T-helper 17 cell (primary cell): ENCODE data around the gene KIAA1217. TPM values are rescaled to one million over a fixed set of nuclear protein-coding genes. Genes with fewer than 3 reads are reported as not detected.
A peak's percentile ranks its signal among the peaks of the same experiment; 100 is the strongest.

Source experiments
- ATAC-seq: fragments of 150-1000 bp; cut with Tn5 transposase; 2 replicates; pipeline ENCODE4 v1.10.0; 2021; ENCODE audit warnings: mild to moderate bottlenecking, moderate library complexity
- DNase-seq, 3 donors: peaks; one replicate each; pipeline versions ENCODE4 v3.0.0 to v3.0.0-alpha.2; 2020 to 2021
- H3K9me3 ChIP-seq: one replicate; pipeline ENCODE4 v1.7.0; 2013; ENCODE audit warnings: low read length, mild to moderate bottlenecking; ENCODE audit not compliant: control insufficient read depth, poor library complexity, severe bottlenecking
- H3K27ac Mint-ChIP-seq: one replicate; pipeline ENCODE4 v1.8.0; 2022; ENCODE audit warnings: mild to moderate bottlenecking, moderate library complexity, mixed read lengths
- H3K27me3 Mint-ChIP-seq: one replicate; pipeline ENCODE4 v1.8.0; 2022; ENCODE audit warnings: mixed read lengths
- H3K36me3 Mint-ChIP-seq: one replicate; pipeline ENCODE4 v1.8.0; 2022; ENCODE audit warnings: low read depth, mixed read lengths
- H3K4me1 Mint-ChIP-seq: one replicate; pipeline ENCODE4 v1.8.0; 2022; ENCODE audit warnings: mild to moderate bottlenecking, mixed read lengths
- H3K4me3 Mint-ChIP-seq: one replicate; pipeline ENCODE4 v1.8.0; 2022; ENCODE audit warnings: mild to moderate bottlenecking, moderate library complexity, mixed read lengths
- total RNA-seq, 4 donors: library from RNA in 2 of 4; stranded (reverse) in 2 of 4; gene quantifications; one replicate each; pipeline ENCODE4 v1.2.3 and lab custom pipeline; 2022 to 2026

The KIAA1217 gene
- total RNA-seq, 2 donors from 2014 or later: 0.39 to 0.85 TPM

DNA sequence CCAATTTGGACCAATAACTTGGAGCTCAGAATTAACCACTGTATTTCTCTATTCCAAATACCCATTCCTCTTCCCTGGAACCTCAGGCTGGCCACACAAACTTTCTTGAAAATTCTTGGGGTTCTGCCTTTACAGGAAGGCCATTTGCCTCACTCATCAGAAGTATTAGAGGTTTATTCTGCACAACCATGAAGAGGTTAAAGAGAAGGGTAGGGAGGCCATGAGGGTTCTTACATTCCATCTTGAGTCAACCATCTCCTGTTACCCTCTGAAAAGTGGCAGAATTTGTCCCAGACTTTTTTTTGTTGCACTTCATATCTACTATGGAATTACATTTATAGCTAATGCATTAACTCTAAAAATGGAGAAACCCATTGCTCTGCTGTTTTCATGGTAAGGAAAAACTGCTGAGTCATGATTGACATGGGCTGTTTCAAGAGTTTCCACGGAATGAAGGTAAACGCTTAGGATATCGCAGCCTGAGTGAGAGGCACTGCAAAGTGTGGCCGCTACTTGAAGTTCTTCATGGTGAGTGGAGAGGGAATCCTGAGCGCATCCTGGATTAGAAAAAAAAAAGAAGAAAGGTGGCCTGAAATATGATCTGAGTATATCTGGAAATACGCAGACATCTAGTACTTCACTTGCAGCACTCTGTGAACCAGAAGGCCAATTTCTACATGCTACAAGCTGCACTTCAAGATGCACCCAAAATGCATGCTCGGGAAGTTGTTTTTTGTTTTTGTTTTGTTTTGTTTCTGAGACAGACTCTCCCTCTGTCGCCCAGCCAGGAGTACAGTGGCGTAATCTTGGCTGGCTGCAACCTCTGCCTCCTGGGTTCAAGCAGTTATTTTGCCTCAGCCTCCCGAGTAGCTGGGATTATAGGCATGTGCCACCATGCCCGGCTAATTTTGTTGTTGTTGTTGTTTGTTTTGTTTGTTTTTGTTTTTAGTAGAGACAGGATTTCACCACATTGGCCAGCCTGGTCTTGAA, 83.7 kb downstream of the KIAA1217 start:
- Mint-ChIP-seq H3K36me3 (no peaks in the 10 kb centered on the region), H3K4me3 (no peak overlapping the region), H3K27ac (no peak overlapping the region), H3K27me3 (no peaks in the 10 kb centered on the region), H3K4me1 (no peaks in the 10 kb centered on the region)
- no peaks in the 10 kb centered on the region for H3K9me3 ChIP-seq
- DNase-seq: no peak
- ATAC-seq: no peak

DNA sequence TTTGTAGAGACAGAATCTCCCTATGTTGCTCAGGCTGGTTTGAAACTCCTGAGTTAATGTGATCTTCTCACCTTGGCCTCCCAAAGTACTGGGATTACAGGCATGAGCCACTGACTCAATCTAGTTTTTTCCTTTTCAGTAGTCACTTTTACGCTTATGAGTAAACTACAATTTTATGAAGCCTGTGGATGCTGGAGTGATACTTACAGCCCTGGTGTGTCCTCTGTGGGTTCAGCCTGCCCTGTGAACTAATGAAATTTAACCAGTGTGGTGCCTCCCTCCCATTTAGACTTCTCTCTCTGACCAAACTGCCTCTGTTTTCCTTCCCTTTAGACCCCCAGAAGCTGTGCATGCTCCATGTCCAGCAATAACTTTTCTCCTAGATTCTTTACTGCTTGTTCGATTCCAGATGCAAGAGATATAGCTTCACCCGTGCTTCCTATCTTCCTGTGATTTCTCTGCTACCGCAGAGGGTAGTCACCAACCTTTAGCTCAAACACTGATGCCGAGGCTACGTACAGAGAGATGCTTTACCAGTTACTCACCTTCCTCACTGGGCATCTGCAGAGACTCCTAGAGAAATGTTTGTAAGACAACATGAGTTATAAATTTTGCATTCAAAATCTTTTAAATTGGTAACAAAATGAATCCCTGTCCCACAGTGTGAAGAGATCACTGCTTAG, 90.8 kb downstream of the KIAA1217 start:
- H3K36me3 Mint-ChIP-seq: no peaks in the 10 kb centered on the region
- no peak overlapping the region for H3K4me3 Mint-ChIP-seq
- no peaks in the 10 kb centered on the region for H3K9me3 ChIP-seq
- H3K27me3 Mint-ChIP-seq: peaks cover 5% of the 10 kb centered on the region
- no peak overlapping the region for H3K27ac Mint-ChIP-seq
- DNase-seq (no peak), ATAC-seq (no peak)
- H3K4me1 Mint-ChIP-seq: no peaks in the 10 kb centered on the region

DNA sequence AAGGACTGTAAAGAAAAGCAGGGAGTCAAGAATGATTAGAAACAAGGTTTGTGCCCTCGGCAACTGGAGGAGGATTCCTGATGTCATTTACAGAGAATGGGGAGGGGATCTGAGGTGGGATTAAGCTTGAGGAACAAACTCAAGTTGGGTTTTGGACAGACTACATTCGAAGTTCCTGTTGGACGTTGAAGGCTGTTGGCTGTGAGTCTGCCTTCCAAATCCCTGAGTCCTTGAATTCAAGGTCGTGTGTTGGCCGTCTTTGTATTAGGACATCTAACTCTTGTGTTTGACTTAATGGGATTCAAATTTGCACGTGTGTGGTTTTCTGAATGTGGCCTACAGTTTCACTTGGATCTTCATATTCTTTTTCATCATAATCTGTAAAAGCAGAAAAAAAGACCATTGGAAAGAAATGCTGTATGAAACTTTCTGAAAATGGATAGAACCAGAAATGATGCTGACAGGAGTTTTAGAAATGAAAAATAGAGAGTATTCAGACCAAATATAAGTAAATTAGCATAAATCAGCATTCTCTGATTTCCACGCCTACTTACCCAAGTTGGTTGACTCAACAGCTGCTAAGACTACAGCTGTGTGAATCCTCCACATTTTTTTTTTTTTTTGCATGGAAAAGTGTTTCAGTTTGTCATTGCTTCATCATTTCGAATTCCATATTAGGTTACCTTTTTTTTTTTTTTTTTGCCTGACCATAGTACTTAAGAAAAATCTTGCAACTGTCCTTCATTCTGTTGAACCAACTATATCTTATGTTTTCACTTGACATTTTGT, 94.8 kb downstream of the KIAA1217 start:
- ATAC-seq (no peak), DNase-seq (no peak)
- Mint-ChIP-seq H3K27me3 (peaks cover 5% of the 10 kb centered on the region), H3K4me3 (no peak overlapping the region), H3K36me3 (no peaks in the 10 kb centered on the region), H3K27ac (no peak overlapping the region), H3K4me1 (no peaks in the 10 kb centered on the region)
- H3K9me3 ChIP-seq: no peaks in the 10 kb centered on the region

DNA sequence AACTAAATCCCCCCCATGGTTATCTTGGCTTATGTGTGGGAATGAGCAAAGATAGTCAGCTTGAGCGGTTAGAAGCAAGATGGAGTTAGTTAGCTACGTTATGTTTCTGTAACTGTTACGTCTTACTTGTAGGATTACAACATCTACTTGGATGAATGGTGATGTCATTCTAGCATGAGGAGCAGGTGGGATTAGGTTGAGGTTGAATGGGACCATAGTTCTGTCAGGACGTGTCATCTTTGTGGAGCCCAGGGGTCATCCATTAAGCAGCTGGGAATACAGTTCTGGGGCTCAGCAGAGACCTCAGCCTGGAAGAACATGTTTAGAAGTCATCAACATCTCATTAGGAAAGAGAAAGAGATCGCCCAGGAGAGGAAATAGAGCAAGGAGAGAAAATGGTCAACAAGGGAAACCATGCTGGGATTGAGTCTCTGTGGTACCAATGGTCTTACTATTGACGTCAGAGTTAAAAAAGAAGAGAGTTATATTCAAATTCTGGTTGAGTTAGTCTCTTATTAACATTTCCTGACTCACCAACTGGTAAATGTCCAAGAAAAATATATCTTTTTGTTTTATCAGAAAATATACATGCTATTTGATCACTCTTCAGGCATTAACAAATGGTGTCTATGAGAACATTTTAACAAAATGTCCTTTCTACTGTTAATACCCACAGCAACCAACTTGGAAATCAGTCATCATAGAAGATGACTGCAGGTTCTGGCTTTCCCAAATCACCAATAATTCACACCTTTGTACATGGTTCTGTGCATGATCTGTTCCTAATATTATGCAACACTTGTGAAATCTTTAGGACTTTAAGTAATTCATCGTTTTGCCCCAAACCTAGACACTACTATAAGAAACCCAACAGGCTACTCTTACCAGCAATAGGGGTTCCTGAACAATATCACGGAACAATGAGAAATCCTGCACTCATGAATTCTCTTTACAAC, 96.9 kb downstream of the KIAA1217 start:
- no peaks in the 10 kb centered on the region for H3K4me1 Mint-ChIP-seq
- no peak overlapping the region for H3K4me3 Mint-ChIP-seq
- no peak for ATAC-seq
- H3K27ac Mint-ChIP-seq: no peak overlapping the region
- no peaks in the 10 kb centered on the region for H3K36me3 Mint-ChIP-seq
- H3K9me3 ChIP-seq: no peaks in the 10 kb centered on the region
- DNase-seq: no peak
- no peaks in the 10 kb centered on the region for H3K27me3 Mint-ChIP-seq

DNA sequence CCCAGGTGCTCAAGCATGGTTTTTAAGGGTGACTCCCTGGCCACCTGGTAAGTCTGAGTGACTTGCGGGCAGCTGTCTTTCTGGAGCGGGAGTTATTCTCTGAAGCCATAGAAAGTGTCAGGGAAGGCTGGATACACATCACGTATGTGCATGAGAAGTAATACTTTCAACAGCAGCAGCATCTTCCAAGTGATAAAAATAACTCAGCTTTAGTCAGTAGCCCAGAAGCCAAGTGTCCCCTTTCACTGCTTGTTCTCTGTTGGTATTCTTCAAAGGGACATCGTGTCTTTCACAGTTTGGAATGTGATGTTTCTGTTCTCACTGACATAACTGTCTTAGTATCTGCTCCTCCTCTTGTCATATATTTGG, 97.6 kb downstream of the KIAA1217 start:
- Mint-ChIP-seq H3K27me3 (no peaks in the 10 kb centered on the region), H3K4me3 (no peak overlapping the region), H3K36me3 (no peaks in the 10 kb centered on the region), H3K27ac (no peak overlapping the region), H3K4me1 (no peaks in the 10 kb centered on the region)
- no peaks in the 10 kb centered on the region for H3K9me3 ChIP-seq
- DNase-seq (no peak), ATAC-seq (no peak)

DNA sequence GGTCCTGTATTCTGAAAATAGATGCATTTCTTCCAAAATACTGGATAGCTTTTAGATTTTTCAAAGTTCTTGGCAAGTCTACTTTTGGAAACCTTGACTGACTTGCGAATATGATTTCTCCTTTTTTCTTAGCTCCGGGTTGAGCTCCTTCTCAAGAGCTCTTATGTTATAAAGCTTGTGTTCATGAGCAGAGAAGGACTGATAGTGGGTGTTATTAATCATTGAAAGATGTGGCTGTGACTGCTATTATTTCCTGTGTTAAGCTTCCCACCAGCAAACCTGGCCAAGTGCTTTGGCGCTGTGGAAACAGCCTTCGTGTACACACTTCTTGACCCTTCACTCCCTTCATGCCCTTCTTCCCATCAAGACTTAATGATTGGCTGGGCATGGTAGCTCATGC, 98.2 kb downstream of the KIAA1217 start:
- Mint-ChIP-seq H3K36me3 (no peaks in the 10 kb centered on the region), H3K27ac (no peak overlapping the region), H3K4me3 (no peak overlapping the region), H3K4me1 (no peaks in the 10 kb centered on the region), H3K27me3 (no peaks in the 10 kb centered on the region)
- DNase-seq (no peak), ATAC-seq (no peak)
- H3K9me3 ChIP-seq: no peaks in the 10 kb centered on the region

DNA sequence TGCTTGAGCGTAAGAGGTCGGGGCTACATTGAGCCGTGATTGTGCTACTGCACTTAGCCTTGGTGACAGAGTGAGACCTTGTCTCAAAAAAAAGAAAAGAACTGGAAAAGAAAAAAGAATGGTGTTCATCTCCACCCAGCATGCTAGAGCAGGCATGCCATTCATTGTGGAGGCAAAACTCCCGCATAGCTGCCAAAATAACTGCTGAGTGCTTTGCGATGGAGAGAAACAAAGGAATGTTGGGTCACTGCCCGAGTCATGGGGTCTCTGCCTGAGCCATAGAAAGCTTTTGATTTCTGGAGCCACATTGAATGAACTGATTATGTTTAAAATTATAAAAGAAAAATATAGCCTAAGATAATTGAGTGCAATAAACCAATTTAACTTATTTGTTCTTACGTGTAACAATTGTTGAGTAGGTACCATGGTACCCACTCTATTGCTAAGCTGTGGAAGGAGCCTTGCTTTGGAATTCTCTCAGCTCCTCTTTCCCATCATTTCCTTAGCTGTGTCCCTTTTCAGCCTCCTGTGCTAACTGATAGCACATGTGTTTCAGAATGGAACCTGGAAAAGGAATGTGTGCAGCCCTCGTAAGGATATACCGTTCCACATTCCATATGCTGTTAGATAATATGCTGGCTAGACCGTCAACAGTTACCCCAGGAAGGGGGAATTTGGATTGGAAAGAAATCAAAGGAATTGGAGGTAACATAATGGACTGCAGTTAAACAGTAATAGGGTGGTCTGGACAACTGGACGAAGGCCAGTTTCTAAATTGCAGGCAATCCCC, 99.0 kb downstream of the KIAA1217 start:
- Mint-ChIP-seq H3K36me3 (no peaks in the 10 kb centered on the region), H3K27me3 (no peaks in the 10 kb centered on the region), H3K4me3 (no peak overlapping the region), H3K4me1 (no peaks in the 10 kb centered on the region), H3K27ac (no peak overlapping the region)
- no peaks in the 10 kb centered on the region for H3K9me3 ChIP-seq
- ATAC-seq (no peak), DNase-seq (no peak)

DNA sequence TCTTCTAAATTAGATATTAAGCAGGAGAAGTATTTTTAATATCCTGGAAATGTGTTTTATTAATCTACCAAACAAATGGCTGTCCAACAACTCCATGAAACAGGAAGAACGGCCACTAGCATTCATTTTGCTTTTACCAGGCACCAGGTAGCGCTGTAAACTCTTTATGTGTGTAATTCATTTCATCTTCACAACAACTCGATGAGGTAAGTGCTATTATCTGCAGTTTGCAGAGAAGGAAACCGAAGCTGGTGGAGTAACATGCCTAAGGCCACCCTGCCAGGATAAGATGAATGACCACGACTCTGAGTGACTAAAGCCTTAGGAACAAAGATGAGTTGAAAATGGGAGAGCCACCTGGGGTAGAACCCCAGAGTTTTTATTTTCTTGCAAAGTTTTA, 101.2 kb downstream of the KIAA1217 start:
- DNase-seq (no peak), ATAC-seq (no peak)
- Mint-ChIP-seq H3K4me1 (no peaks in the 10 kb centered on the region), H3K36me3 (no peaks in the 10 kb centered on the region), H3K27me3 (no peaks in the 10 kb centered on the region), H3K27ac (no peak overlapping the region), H3K4me3 (no peak overlapping the region)
- H3K9me3 ChIP-seq: no peaks in the 10 kb centered on the region

DNA sequence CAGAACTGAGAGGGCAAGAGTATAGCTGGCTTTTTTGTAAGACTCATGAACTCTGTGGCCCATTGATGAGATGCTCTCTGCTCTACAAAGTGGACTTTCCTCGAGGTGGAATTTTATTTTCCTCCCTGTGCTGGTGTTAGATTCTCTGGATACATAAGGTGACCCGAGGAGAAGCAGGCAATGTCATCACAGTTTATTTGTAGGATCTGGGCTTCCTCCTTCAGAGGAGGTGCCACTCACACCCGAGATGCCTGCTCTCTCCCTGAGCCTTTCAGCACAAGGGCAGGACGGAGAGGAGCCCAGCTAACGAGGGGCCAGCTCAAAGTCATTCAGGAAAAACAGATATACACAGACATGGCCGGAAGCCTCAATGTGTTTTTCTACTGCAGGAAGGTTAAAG, 103.0 kb downstream of the KIAA1217 start:
- Mint-ChIP-seq H3K36me3 (no peaks in the 10 kb centered on the region), H3K4me3 (no peak overlapping the region), H3K4me1 (no peaks in the 10 kb centered on the region), H3K27me3 (peaks cover 4% of the 10 kb centered on the region), H3K27ac (no peak overlapping the region)
- H3K9me3 ChIP-seq: no peaks in the 10 kb centered on the region
- DNase-seq (no peak), ATAC-seq (no peak)

DNA sequence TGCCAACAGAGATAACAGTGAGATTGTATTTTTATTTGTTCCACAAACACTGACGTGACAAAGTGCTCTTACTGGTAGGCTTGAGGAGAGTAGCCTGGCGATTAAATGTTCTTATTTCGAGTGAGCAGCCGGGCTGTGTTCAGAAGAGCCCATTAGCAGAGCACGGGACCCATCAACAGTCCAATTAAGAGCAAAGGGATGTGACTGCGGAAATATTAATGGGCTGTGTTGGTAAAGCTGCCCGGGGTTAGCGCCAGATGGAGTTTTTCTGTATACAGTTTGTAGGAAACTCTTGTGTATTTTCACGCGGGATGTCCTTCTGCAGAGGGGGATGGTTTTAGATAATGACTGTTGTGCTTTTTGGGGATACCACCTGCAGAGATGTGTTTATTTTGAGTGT, 104.3 kb downstream of the KIAA1217 start:
- ATAC-seq (no peak), DNase-seq (no peak)
- Mint-ChIP-seq H3K36me3 (no peaks in the 10 kb centered on the region), H3K4me3 (no peak overlapping the region), H3K27me3 (peaks cover 4% of the 10 kb centered on the region), H3K27ac (no peak overlapping the region), H3K4me1 (no peaks in the 10 kb centered on the region)
- H3K9me3 ChIP-seq: no peaks in the 10 kb centered on the region

DNA sequence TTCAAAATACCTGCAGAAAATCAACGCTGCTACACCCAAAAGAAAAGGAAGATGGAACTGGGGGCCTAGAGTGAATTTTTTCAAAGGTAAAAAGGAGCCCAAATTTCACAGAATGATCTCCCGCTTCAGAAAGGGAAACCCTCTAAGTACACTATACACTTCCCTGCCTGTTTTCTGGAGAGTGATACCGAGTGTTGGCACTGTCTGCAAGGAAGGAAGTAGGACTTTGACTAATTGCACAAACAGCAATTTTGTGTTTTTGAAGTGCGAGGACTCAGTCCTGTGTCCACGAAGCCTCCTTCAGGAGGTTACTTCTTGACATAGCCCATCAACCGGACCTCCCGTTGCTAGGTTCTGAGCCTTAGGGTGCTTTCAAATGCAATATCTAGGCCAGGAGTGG, 106.3 kb downstream of the KIAA1217 start:
- no peaks in the 10 kb centered on the region for H3K9me3 ChIP-seq
- Mint-ChIP-seq H3K27me3 (peaks cover 10% of the 10 kb centered on the region), H3K27ac (no peak overlapping the region), H3K4me3 (no peak overlapping the region), H3K36me3 (no peaks in the 10 kb centered on the region), H3K4me1 (no peaks in the 10 kb centered on the region)
- ATAC-seq: no peak
- DNase-seq: no peak

DNA sequence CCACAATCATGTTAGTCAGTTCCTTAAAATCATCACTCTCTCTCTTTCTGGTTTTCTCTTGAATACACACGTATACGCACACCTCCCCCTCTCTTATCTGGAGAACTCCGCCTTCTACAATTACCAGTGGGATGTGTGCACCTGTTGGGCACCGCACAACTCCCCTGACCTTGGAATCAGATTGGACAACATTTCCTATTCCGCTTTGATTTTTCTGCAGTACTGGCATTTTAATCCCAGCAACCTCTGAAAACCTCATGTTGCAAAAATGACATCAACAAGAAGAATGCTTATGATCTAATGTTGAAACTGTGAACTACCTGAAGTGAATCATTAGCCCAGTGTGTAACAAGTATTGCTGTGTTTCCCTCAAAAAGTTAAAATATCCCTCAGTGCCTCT, 109.6 kb downstream of the KIAA1217 start:
- no peak for DNase-seq
- Mint-ChIP-seq H3K36me3 (no peaks in the 10 kb centered on the region), H3K4me3 (peak overlapping the region; percentile 1), H3K27ac (no peak overlapping the region), H3K27me3 (peaks cover 10% of the 10 kb centered on the region), H3K4me1 (no peaks in the 10 kb centered on the region)
- no peak for ATAC-seq
- no peaks in the 10 kb centered on the region for H3K9me3 ChIP-seq
